ENCODE results near the gene PPP1R13L. TPM values are rescaled to one million over a fixed set of nuclear protein-coding genes. Genes with fewer than 3 reads are reported as not detected.
"Not testable (repeated sequence)": the region's sequence is repeated elsewhere in the genome, so short reads cannot be mapped to it uniquely, and the experiment has no call there.

Gene PPP1R13L
- total RNA-seq, 1 experiment from 2014 or later = 21.0 TPM

GRCh38 chr19:45352062-45352461 is 52.8 kb downstream of the PPP1R13L start:
- in situ Hi-C loops (cut with HindIII; ENCODE audit: low sequenced_read_pairs) = no loop called here
- DNase-seq (ENCODE audit: low spot score) = no peak

- in situ Hi-C loops (cut with HindIII; ENCODE audit: low sequenced_read_pairs) = no loop called here
- no peak for DNase-seq (ENCODE audit: low spot score)
Observed at GRCh38 chr19:45351401-45351952, 53.4 kb downstream of the PPP1R13L start.

GRCh38 chr19:45350477-45351058 is 54.3 kb downstream of the PPP1R13L start:
- DNase-seq (ENCODE audit: low spot score) = no peak
- in situ Hi-C loops (cut with HindIII; ENCODE audit: low sequenced_read_pairs) = no loop called here

GRCh38 chr19:45349430-45349941 is 55.4 kb downstream of the PPP1R13L start:
- DNase-seq (ENCODE audit: low spot score) = no peak
- in situ Hi-C loops (cut with HindIII; ENCODE audit: low sequenced_read_pairs) = no loop called here

- no peak for DNase-seq (ENCODE audit: low spot score)
- in situ Hi-C loops (cut with HindIII; ENCODE audit: low sequenced_read_pairs) = no loop called here
Observed at GRCh38 chr19:45349126-45349415, 55.8 kb downstream of the PPP1R13L start.

GRCh38 chr19:45348367-45349125 is 56.3 kb downstream of the PPP1R13L start:
- in situ Hi-C loops (cut with HindIII; ENCODE audit: low sequenced_read_pairs) = no loop called here

GRCh38 chr19:45347570-45348366 is 57.1 kb downstream of the PPP1R13L start:
- no peak for DNase-seq (ENCODE audit: low spot score)
- in situ Hi-C loops (cut with HindIII; ENCODE audit: low sequenced_read_pairs) = no loop called here

More at GRCh38 chr19:45348367-45349125, 56.3 kb downstream of the PPP1R13L start:
- no peak for DNase-seq (ENCODE audit: low spot score)

GRCh38 chr19:45346449-45346848 is 58.4 kb downstream of the PPP1R13L start:
- in situ Hi-C loops (cut with HindIII; ENCODE audit: low sequenced_read_pairs) = no loop called here
- no peak for DNase-seq (ENCODE audit: low spot score)

GRCh38 chr19:45345506-45345860 is 59.4 kb downstream of the PPP1R13L start:
- DNase-seq (ENCODE audit: low spot score) = no peak
- in situ Hi-C loops (cut with HindIII; ENCODE audit: low sequenced_read_pairs) = no loop called here

- DNase-seq (ENCODE audit: low spot score) = no peak
- in situ Hi-C loops (cut with HindIII; ENCODE audit: low sequenced_read_pairs) = no loop called here
Observed at GRCh38 chr19:45344621-45345505, 60.0 kb downstream of the PPP1R13L start.

GRCh38 chr19:45342911-45343310 is 62.0 kb downstream of the PPP1R13L start:
- DNase-seq (ENCODE audit: low spot score) = no peak
- in situ Hi-C loops (cut with HindIII; ENCODE audit: low sequenced_read_pairs) = no loop called here

- in situ Hi-C loops (cut with HindIII; ENCODE audit: low sequenced_read_pairs) = no loop called here
- DNase-seq (ENCODE audit: low spot score) = no peak
Observed at GRCh38 chr19:45340899-45341453, 63.9 kb downstream of the PPP1R13L start.

GRCh38 chr19:45340232-45340898 is 64.5 kb downstream of the PPP1R13L start, which contains the start of gene KLC3:
Gene KLC3, plus strand, starts transcription at chr19:45340750. Its CDS starts 4,792 bp downstream, at chr19:45345542.
- in situ Hi-C loops (cut with HindIII; ENCODE audit: low sequenced_read_pairs) = no loop called here
- no peak for DNase-seq (ENCODE audit: low spot score)

- no peak for DNase-seq (ENCODE audit: low spot score)
- in situ Hi-C loops (cut with HindIII; ENCODE audit: low sequenced_read_pairs) = no loop called here
Observed at GRCh38 chr19:45339629-45340028, 65.2 kb downstream of the PPP1R13L start.

- in situ Hi-C loops (cut with HindIII; ENCODE audit: low sequenced_read_pairs) = no loop called here
Observed at GRCh38 chr19:45336696-45337251, 68.1 kb downstream of the PPP1R13L start.

GRCh38 chr19:45334881-45335280 is 70.0 kb downstream of the PPP1R13L start:
- DNase-seq (ENCODE audit: low spot score); in situ Hi-C loops (cut with HindIII; ENCODE audit: low sequenced_read_pairs): not testable (repeated sequence)

More at GRCh38 chr19:45336696-45337251, 68.1 kb downstream of the PPP1R13L start:
- no peak for DNase-seq (ENCODE audit: low spot score)

- no peak for DNase-seq (ENCODE audit: low spot score)
- in situ Hi-C loops (cut with HindIII; ENCODE audit: low sequenced_read_pairs) = no loop called here
Observed at GRCh38 chr19:45333609-45334303, 71.1 kb downstream of the PPP1R13L start.

All from G401 (cell line).